Activated CD8-positive, alpha-beta memory T cell treated with anti-CD3 and anti-CD28 coated beads, Interleukin-2, amount 10 ng/mL, durations not matched to agents 7 days and 5 days (primary cell): Measurements from ENCODE around the gene PLD2. TPM values are rescaled to one million over a fixed set of nuclear protein-coding genes. Genes with fewer than 3 reads are reported as not detected.
"Not testable (repeated sequence)": the region's sequence is repeated elsewhere in the genome, so short reads cannot be mapped to it uniquely, and the experiment has no call there.

Experiments
- ATAC-seq: fragments of 150-1000 bp; cut with Tn5 transposase; one replicate; pipeline ENCODE4 v1.10.0; 2021; ENCODE audit warnings: moderate library complexity
- CTCF ChIA-PET: fragments of 350-600 bp; sonication (Branson Sonifier 250); formaldehyde crosslinking; loops from one replicate; lab custom pipeline; 2021; ENCODE audit warnings: antibody characterized with exemption; lab: Charles Lee
- DNase-seq: peaks from one replicate; pipeline ENCODE4 v3.0.0-alpha.2; 2020
- H3K27ac Mint-ChIP-seq: one replicate; pipeline ENCODE4 v1.8.0; 2021; ENCODE audit warnings: mild to moderate bottlenecking, mixed read lengths
- H3K27me3 Mint-ChIP-seq: one replicate; pipeline ENCODE4 v1.8.0; 2021; ENCODE audit warnings: mixed read lengths
- H3K36me3 Mint-ChIP-seq: one replicate; pipeline ENCODE4 v1.8.0; 2021; ENCODE audit warnings: mild to moderate bottlenecking, mixed read lengths
- H3K4me1 Mint-ChIP-seq: one replicate; pipeline ENCODE4 v1.8.0; 2021; ENCODE audit warnings: mixed read lengths
- H3K4me3 Mint-ChIP-seq: one replicate; pipeline ENCODE4 v1.8.0; 2021; ENCODE audit warnings: mild to moderate bottlenecking, moderate library complexity, mixed read lengths
- H3K9me3 Mint-ChIP-seq: one replicate; pipeline ENCODE4 v1.8.0; 2022; ENCODE audit warnings: low read depth, mixed read lengths
- total RNA-seq, 2 experiments: library from RNA; stranded (reverse); gene quantifications; one replicate each; pipeline ENCODE4 v1.2.3, GENCODE V29; 2021

PLD2 gene
- total RNA-seq, 2 experiments from 2014 or later = 11.7 to 14.5 TPM

GRCh38 chr17:4856937-4857314 is 50.0 kb downstream of the PLD2 start:
- H3K36me3 Mint-ChIP-seq = peaks cover 19% of the 10 kb centered on the region
- CTCF ChIA-PET = interaction anchor here (1.8 kb wide), 1 partner anchor 17 kb away, joined by 5 read pairs; no protein-coding TSS in a partner anchor
- H3K4me1 Mint-ChIP-seq = peaks cover 13% of the 10 kb centered on the region
- no peak for DNase-seq
- no peak for ATAC-seq
- H3K27me3 Mint-ChIP-seq = no peaks in the 10 kb centered on the region
- H3K27ac Mint-ChIP-seq = peak overlapping the region; percentile 11
- H3K9me3 Mint-ChIP-seq = peaks cover 5% of the 10 kb centered on the region
- H3K4me3 Mint-ChIP-seq = no peak overlapping the region

GRCh38 chr17:4857347-4857746 is 50.4 kb downstream of the PLD2 start:
- H3K27ac Mint-ChIP-seq = peak overlapping the region; percentile 11
- not testable (repeated sequence) for H3K27me3 Mint-ChIP-seq, ATAC-seq, H3K4me3 Mint-ChIP-seq, DNase-seq, H3K9me3 Mint-ChIP-seq
- peaks cover 15% of the 10 kb centered on the region for H3K36me3 Mint-ChIP-seq
- CTCF ChIA-PET = interaction anchor here (1.8 kb wide), 1 partner anchor 17 kb away, joined by 5 read pairs; no protein-coding TSS in a partner anchor
- H3K4me1 Mint-ChIP-seq = peaks cover 11% of the 10 kb centered on the region

- ATAC-seq (no peak), DNase-seq (no peak)
- H3K4me3 Mint-ChIP-seq = no peak overlapping the region
- no peaks in the 10 kb centered on the region for H3K27me3 Mint-ChIP-seq
- CTCF ChIA-PET = interaction anchor here (0.6 to 1.8 kb wide), 4 partner anchors 9 to 22 kb away, joined by 3 to 5 read pairs (median 4); no protein-coding TSS in a partner anchor
- H3K36me3 Mint-ChIP-seq = peaks cover 15% of the 10 kb centered on the region
- H3K4me1 Mint-ChIP-seq = peaks cover 10% of the 10 kb centered on the region
- H3K9me3 Mint-ChIP-seq = no peaks in the 10 kb centered on the region
- H3K27ac Mint-ChIP-seq = no peak overlapping the region
Observed at GRCh38 chr17:4858068-4858881, 51.3 kb downstream of the PLD2 start.

GRCh38 chr17:4858882-4859260 is 51.9 kb downstream of the PLD2 start:
- H3K4me3 Mint-ChIP-seq = no peak overlapping the region
- no peak overlapping the region for H3K27ac Mint-ChIP-seq
- ATAC-seq (no peak), DNase-seq (no peak)
- H3K27me3 Mint-ChIP-seq = no peaks in the 10 kb centered on the region
- H3K9me3 Mint-ChIP-seq = no peaks in the 10 kb centered on the region
- H3K36me3 Mint-ChIP-seq = peaks cover 15% of the 10 kb centered on the region
- CTCF ChIA-PET = no interaction called here
- peaks cover 7% of the 10 kb centered on the region for H3K4me1 Mint-ChIP-seq

- DNase-seq (no peak), ATAC-seq (no peak)
- Mint-ChIP-seq H3K36me3 (peaks cover 8% of the 10 kb centered on the region), H3K27ac (no peak overlapping the region), H3K9me3 (no peaks in the 10 kb centered on the region), H3K4me1 (peaks cover 7% of the 10 kb centered on the region), H3K4me3 (no peak overlapping the region), H3K27me3 (no peaks in the 10 kb centered on the region)
- CTCF ChIA-PET = no interaction called here
Observed at GRCh38 chr17:4859816-4860625, 53.1 kb downstream of the PLD2 start.

GRCh38 chr17:4860651-4861050 is 53.7 kb downstream of the PLD2 start:
- CTCF ChIA-PET = interaction anchor here (1.1 kb wide), 1 partner anchor 20 kb away, joined by 5 read pairs; no protein-coding TSS in a partner anchor
- H3K4me3 Mint-ChIP-seq = no peak overlapping the region
- peaks cover 8% of the 10 kb centered on the region for H3K36me3 Mint-ChIP-seq
- H3K4me1 Mint-ChIP-seq = peaks cover 7% of the 10 kb centered on the region
- no peaks in the 10 kb centered on the region for H3K27me3 Mint-ChIP-seq
- H3K27ac Mint-ChIP-seq = no peak overlapping the region
- H3K9me3 Mint-ChIP-seq = no peaks in the 10 kb centered on the region
- no peak for ATAC-seq
- no peak for DNase-seq

- Mint-ChIP-seq H3K4me1 (peaks cover 7% of the 10 kb centered on the region), H3K27me3 (no peaks in the 10 kb centered on the region), H3K36me3 (peaks cover 8% of the 10 kb centered on the region), H3K9me3 (no peaks in the 10 kb centered on the region), H3K4me3 (no peak overlapping the region), H3K27ac (no peak overlapping the region)
- ATAC-seq (no peak), DNase-seq (no peak)
- CTCF ChIA-PET = interaction anchor here (1.1 kb wide), 2 partner anchors 11 to 20 kb away, joined by 3 to 5 read pairs; no protein-coding TSS in a partner anchor
Observed at GRCh38 chr17:4861052-4861451, 54.1 kb downstream of the PLD2 start.

- Mint-ChIP-seq H3K4me1 (peaks cover 5% of the 10 kb centered on the region), H3K36me3 (peaks cover 4% of the 10 kb centered on the region), H3K9me3 (no peaks in the 10 kb centered on the region), H3K27me3 (no peaks in the 10 kb centered on the region), H3K4me3 (no peak overlapping the region), H3K27ac (no peak overlapping the region)
- CTCF ChIA-PET = no interaction called here
- DNase-seq (no peak), ATAC-seq (no peak)
Observed at GRCh38 chr17:4862720-4863119, 55.8 kb downstream of the PLD2 start.

- Mint-ChIP-seq H3K4me1 (peaks cover 3% of the 10 kb centered on the region), H3K4me3 (no peak overlapping the region), H3K27ac (peak overlapping the region; percentile 8), H3K9me3 (no peaks in the 10 kb centered on the region), H3K36me3 (peaks cover 4% of the 10 kb centered on the region), H3K27me3 (no peaks in the 10 kb centered on the region)
- CTCF ChIA-PET = no interaction called here
- ATAC-seq = no peak
- DNase-seq = no peak
Observed at GRCh38 chr17:4863321-4863720, 56.4 kb downstream of the PLD2 start.

GRCh38 chr17:4867535-4867934 is 60.6 kb downstream of the PLD2 start:
- not testable (repeated sequence) for H3K4me3 Mint-ChIP-seq, H3K9me3 Mint-ChIP-seq, ATAC-seq, H3K4me1 Mint-ChIP-seq, H3K27ac Mint-ChIP-seq, H3K27me3 Mint-ChIP-seq, H3K36me3 Mint-ChIP-seq, DNase-seq
- CTCF ChIA-PET = interaction anchor here (0.9 to 1.5 kb wide), 3 partner anchors 9 to 20 kb away, joined by 3 to 4 read pairs (median 4); no protein-coding TSS in a partner anchor

- CTCF ChIA-PET, ATAC-seq, DNase-seq, H3K4me1 Mint-ChIP-seq, H3K27ac Mint-ChIP-seq, H3K36me3 Mint-ChIP-seq, H3K9me3 Mint-ChIP-seq, H3K4me3 Mint-ChIP-seq, H3K27me3 Mint-ChIP-seq: not testable (repeated sequence)
Observed at GRCh38 chr17:4869058-4869998, 62.4 kb downstream of the PLD2 start.

- Mint-ChIP-seq H3K27ac (no peak overlapping the region), H3K27me3 (no peaks in the 10 kb centered on the region), H3K4me3 (no peak overlapping the region), H3K4me1 (peaks cover 2% of the 10 kb centered on the region), H3K36me3 (peaks cover 6% of the 10 kb centered on the region), H3K9me3 (no peaks in the 10 kb centered on the region)
- CTCF ChIA-PET = no interaction called here
- DNase-seq (no peak), ATAC-seq (no peak)
Observed at GRCh38 chr17:4870855-4871254, 63.9 kb downstream of the PLD2 start.

- CTCF ChIA-PET = no interaction called here
- ATAC-seq (no peak), DNase-seq (no peak)
- H3K27me3 Mint-ChIP-seq = no peaks in the 10 kb centered on the region
- H3K4me1 Mint-ChIP-seq = peaks cover 2% of the 10 kb centered on the region
- no peak overlapping the region for H3K27ac Mint-ChIP-seq
- no peaks in the 10 kb centered on the region for H3K9me3 Mint-ChIP-seq
- H3K4me3 Mint-ChIP-seq = no peak overlapping the region
- peaks cover 6% of the 10 kb centered on the region for H3K36me3 Mint-ChIP-seq
Observed at GRCh38 chr17:4872786-4873185, 65.8 kb downstream of the PLD2 start.
